Measurements from ENCODE around the gene BCAN. TPM values are rescaled to one million over a fixed set of nuclear protein-coding genes. Genes with fewer than 3 reads are reported as not detected.
A peak's percentile ranks its signal among the peaks of the same experiment; 100 is the strongest.

BCAN gene
- total and polyA plus RNA-seq, 2 of the 8 experiments (the other 6 are each of a cell fraction or from before 2014, with no cell fraction given), result 4.5 to 24.0 TPM

- Histone ChIP-seq H3K4me1 (replicated peaks in 1 of 4; ENCODE audit: control insufficient read depth in 3 of 4, insufficient read depth in 4 of 4, low read length in 3 of 4) (peaks cover 24 to 51% (median 38%) of the 10 kb centered on the region in 4 experiments), H2BK15ac (ENCODE audit: low read length) (peak overlapping the region; percentile 48; the same call in 1 of the 2 replicates), H3K79me1 (ENCODE audit: low read depth, low read length) (no peaks in the 10 kb centered on the region), H3K4ac (replicated peaks; ENCODE audit: insufficient read length, low read depth, low read length) (peak overlapping the region; percentile 91), H2BK20ac (ENCODE audit: low read length) (0 out of 2 replicates have a peak overlapping the region, but pooled peaks have one; percentile 16), H3K23ac (ENCODE audit: insufficient read length) (no peak overlapping the region), H4K91ac (replicated peaks; ENCODE audit: insufficient read length, low read length) (peak overlapping the region; percentile 49), H3K18ac (ENCODE audit: extremely low read depth, low read length) (peak overlapping the region; percentile 99), H4K20me1 (replicated peaks in 1 of 2; ENCODE audit: control insufficient read depth in 1 of 2, insufficient read depth in 2 of 2, low read length in 2 of 2) (no peaks in the 10 kb centered on the region), H3K27ac (ENCODE audit: low read depth, low read length) (no peak overlapping the region), H3K36me3 (ENCODE audit: control insufficient read depth in 2 of 4, insufficient read depth in 4 of 4, low read length in 3 of 4) (no peaks in the 10 kb centered on the region), H4K8ac (ENCODE audit: extremely low read depth, insufficient read depth, low read length) (no peak overlapping the region), H3K23me2 (ENCODE audit: low read depth, low read length) (peaks cover 10% of the 10 kb centered on the region; the same call in 1 of the 2 replicates), H4K5ac (ENCODE audit: insufficient read length, low read depth, low read length) (no peak overlapping the region), H2AFZ (ENCODE audit: low read length) (no peak overlapping the region), H2BK120ac (replicated peaks; ENCODE audit: low read depth, low read length) (peak overlapping the region; percentile 76), H3K79me2 (ENCODE audit: control insufficient read depth in 1 of 2, insufficient read depth in 2 of 2, low read length in 2 of 2) (no peaks in the 10 kb centered on the region), H3K4me2 (ENCODE audit: insufficient read depth in 1 of 2, low read depth in 2 of 2, low read length in 2 of 2) (peak overlapping the region; percentile 14 to 72), H2BK12ac (ENCODE audit: low read depth, low read length) (peak overlapping the region; percentile 78), H2AK5ac (ENCODE audit: low read depth, low read length) (peak overlapping the region; percentile 92; the same call in 1 of the 2 replicates), H3K27me3 (replicated peaks in 1 of 4; ENCODE audit: control insufficient read depth in 3 of 4, extremely low read depth in 1 of 4, insufficient read depth in 3 of 4, low read length in 3 of 4) (peaks cover 0 to 7% (median 0%) of the 10 kb centered on the region in 4 experiments; a peak in 2 of 7 replicates), H3K14ac (ENCODE audit: insufficient read length) (no peak overlapping the region), H3K9ac (replicated peaks in 1 of 4; ENCODE audit: extremely low read depth in 1 of 4, low read depth in 3 of 4, low read length in 3 of 4) (0 out of 7 replicates have a peak overlapping the region, but pooled peaks of 1 of the 4 experiments have one; percentile 14), H3K4me3 (ENCODE audit: extremely low read depth in 1 of 4, insufficient read depth in 2 of 4, low read depth in 3 of 4, low read length in 4 of 4) (peak overlapping the region in 3 of 4 experiments; percentile 23 to 52 (median 40); a peak in 5 of 8 replicates), H3K56ac (replicated peaks; ENCODE audit: insufficient read length, low read depth, low read length) (no peak overlapping the region), H2BK5ac (ENCODE audit: low read depth, low read length) (peak overlapping the region; percentile 42; the same call in 1 of the 2 replicates), H3K9me3 (ENCODE audit: insufficient read depth in 2 of 2, low read depth in 1 of 2, low read length in 1 of 2) (no peaks in the 10 kb centered on the region)
- DNase-seq (ENCODE audit: low read depth in 1 of 2, low spot score in 2 of 2) (no peak), FAIRE-seq (no peak)
- ChIA-PET POLR2A (ENCODE audit: partially characterized antibody) (interaction anchor here (1.3 to 13.9 kb wide), 14 partner anchors 15 to 169 kb away, joined by 3 to 530 read pairs (median 6); partner anchors contain the start of genes CRABP2, HDGF, INSRR and ISG20L2), CTCF (ENCODE audit: partially characterized antibody) (interaction anchor here (0.5 to 66.0 kb wide), 49 partner anchors 3 to 237 kb away, joined by 3 to 4284 read pairs (median 9); partner anchors contain the start of genes BCAN, CRABP2, HAPLN2 and INSRR)
- 20% methylated on average over 9 of the region's 10 CpGs; no CpG with 5 or more reads in 1 of the 2 experiments for WGBS, 2 experiments (ENCODE audit: extremely low coverage in 1 of 2, insufficient coverage in 1 of 2, insufficient read length in 1 of 2, insufficient replicate concordance in 2 of 2, low coverage in 1 of 2, low lambda C conversion rate in 2 of 2, missing lambda C conversion rate in 1 of 2)
- TF ChIP-seq RNF2 (IDR thresholded peaks at IDR 0.05; ENCODE audit: borderline replicate concordance, low read depth, low read length, missing control alignments, poor library complexity, severe bottlenecking) (no peak), SRF (IDR thresholded peaks at IDR 0.05; ENCODE audit: low read depth, low read length) (no peak), CTCF (IDR thresholded peaks at IDR 0.05; ENCODE audit: control extremely low read depth in 1 of 3, insufficient read depth in 1 of 3, low read depth in 1 of 3, low read length in 3 of 3) (no peak), TAF1 (IDR thresholded peaks at IDR 0.05; ENCODE audit: low read depth, low read length) (0 out of 2 replicates have a peak, but pooled peaks have one; percentile 10), CEBPB (IDR thresholded peaks at IDR 0.05; ENCODE audit: low read depth, low read length) (no peak), POLR2AphosphoS5 (IDR thresholded peaks at IDR 0.05; ENCODE audit: low read depth, low read length) (no peak), RBBP5 (IDR thresholded peaks at IDR 0.05; ENCODE audit: borderline replicate concordance, low read depth, low read length) (no peak), EP300 (IDR thresholded peaks at IDR 0.05; ENCODE audit: borderline replicate concordance in 1 of 2, low read depth in 2 of 2, low read length in 2 of 2) (no peak)
Observed at GRCh38 chr1:156689953-156690674, 48.2 kb downstream of the BCAN start.

All from H1 (cell line).